Measurements from ENCODE around the gene ATG3. TPM values are rescaled to one million over a fixed set of nuclear protein-coding genes. Genes with fewer than 3 reads are reported as not detected.

The ATG3 gene
- total and polyA plus RNA-seq, 2 experiments from 2014 or later: 68.1 to 93.9 TPM

GRCh38 chr3:112583105-112583504, 21.3 kb upstream of the ATG3 start (continued):
- TF ChIP-seq, protein P1, sequence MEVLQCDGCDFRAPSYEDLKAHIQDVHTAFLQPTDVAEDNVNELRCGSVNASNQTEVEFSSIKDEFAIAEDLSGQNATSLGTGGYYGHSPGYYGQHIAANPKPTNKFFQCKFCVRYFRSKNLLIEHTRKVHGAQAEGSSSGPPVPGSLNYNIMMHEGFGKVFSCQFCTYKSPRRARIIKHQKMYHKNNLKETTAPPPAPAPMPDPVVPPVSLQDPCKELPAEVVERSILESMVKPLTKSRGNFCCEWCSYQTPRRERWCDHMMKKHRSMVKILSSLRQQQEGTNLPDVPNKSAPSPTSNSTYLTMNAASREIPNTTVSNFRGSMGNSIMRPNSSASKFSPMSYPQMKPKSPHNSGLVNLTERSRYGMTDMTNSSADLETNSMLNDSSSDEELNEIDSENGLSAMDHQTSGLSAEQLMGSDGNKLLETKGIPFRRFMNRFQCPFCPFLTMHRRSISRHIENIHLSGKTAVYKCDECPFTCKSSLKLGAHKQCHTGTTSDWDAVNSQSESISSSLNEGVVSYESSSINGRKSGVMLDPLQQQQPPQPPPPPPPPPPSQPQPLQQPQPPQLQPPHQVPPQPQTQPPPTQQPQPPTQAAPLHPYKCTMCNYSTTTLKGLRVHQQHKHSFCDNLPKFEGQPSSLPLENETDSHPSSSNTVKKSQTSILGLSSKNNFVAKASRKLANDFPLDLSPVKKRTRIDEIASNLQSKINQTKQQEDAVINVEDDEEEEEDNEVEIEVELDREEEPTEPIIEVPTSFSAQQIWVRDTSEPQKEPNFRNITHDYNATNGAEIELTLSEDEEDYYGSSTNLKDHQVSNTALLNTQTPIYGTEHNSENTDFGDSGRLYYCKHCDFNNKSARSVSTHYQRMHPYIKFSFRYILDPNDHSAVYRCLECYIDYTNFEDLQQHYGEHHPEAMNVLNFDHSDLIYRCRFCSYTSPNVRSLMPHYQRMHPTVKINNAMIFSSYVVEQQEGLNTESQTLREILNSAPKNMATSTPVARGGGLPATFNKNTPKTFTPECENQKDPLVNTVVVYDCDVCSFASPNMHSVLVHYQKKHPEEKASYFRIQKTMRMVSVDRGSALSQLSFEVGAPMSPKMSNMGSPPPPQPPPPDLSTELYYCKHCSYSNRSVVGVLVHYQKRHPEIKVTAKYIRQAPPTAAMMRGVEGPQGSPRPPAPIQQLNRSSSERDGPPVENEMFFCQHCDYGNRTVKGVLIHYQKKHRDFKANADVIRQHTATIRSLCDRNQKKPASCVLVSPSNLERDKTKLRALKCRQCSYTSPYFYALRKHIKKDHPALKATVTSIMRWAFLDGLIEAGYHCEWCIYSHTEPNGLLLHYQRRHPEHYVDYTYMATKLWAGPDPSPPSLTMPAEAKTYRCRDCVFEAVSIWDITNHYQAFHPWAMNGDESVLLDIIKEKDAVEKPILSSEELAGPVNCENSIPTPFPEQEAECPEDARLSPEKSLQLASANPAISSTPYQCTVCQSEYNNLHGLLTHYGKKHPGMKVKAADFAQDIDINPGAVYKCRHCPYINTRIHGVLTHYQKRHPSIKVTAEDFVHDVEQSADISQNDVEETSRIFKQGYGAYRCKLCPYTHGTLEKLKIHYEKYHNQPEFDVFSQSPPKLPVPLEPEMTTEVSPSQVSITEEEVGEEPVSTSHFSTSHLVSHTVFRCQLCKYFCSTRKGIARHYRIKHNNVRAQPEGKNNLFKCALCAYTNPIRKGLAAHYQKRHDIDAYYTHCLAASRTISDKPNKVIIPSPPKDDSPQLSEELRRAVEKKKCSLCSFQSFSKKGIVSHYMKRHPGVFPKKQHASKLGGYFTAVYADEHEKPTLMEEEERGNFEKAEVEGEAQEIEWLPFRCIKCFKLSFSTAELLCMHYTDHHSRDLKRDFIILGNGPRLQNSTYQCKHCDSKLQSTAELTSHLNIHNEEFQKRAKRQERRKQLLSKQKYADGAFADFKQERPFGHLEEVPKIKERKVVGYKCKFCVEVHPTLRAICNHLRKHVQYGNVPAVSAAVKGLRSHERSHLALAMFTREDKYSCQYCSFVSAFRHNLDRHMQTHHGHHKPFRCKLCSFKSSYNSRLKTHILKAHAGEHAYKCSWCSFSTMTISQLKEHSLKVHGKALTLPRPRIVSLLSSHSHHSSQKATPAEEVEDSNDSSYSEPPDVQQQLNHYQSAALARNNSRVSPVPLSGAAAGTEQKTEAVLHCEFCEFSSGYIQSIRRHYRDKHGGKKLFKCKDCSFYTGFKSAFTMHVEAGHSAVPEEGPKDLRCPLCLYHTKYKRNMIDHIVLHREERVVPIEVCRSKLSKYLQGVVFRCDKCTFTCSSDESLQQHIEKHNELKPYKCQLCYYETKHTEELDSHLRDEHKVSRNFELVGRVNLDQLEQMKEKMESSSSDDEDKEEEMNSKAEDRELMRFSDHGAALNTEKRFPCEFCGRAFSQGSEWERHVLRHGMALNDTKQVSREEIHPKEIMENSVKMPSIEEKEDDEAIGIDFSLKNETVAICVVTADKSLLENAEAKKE (CRISPR knock-in tag; IDR thresholded peaks at IDR 0.05): no peak
- TF ChIP-seq ZNF331 (CRISPR knock-in tag; IDR thresholded peaks at IDR 0.05; ENCODE audit: low read depth) (no peak), JUNB (IDR thresholded peaks at IDR 0.05; ENCODE audit: unreplicated experiment) (no peak), POLR2AphosphoS5 (IDR thresholded peaks at IDR 0.05; ENCODE audit: low read depth) (no peak)
- TF ChIP-seq, protein P2, sequence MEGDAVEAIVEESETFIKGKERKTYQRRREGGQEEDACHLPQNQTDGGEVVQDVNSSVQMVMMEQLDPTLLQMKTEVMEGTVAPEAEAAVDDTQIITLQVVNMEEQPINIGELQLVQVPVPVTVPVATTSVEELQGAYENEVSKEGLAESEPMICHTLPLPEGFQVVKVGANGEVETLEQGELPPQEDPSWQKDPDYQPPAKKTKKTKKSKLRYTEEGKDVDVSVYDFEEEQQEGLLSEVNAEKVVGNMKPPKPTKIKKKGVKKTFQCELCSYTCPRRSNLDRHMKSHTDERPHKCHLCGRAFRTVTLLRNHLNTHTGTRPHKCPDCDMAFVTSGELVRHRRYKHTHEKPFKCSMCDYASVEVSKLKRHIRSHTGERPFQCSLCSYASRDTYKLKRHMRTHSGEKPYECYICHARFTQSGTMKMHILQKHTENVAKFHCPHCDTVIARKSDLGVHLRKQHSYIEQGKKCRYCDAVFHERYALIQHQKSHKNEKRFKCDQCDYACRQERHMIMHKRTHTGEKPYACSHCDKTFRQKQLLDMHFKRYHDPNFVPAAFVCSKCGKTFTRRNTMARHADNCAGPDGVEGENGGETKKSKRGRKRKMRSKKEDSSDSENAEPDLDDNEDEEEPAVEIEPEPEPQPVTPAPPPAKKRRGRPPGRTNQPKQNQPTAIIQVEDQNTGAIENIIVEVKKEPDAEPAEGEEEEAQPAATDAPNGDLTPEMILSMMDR (conservative IDR thresholded peaks at IDR 0.05; ENCODE audit: low read depth in 2 of 2): no peak

DNA sequence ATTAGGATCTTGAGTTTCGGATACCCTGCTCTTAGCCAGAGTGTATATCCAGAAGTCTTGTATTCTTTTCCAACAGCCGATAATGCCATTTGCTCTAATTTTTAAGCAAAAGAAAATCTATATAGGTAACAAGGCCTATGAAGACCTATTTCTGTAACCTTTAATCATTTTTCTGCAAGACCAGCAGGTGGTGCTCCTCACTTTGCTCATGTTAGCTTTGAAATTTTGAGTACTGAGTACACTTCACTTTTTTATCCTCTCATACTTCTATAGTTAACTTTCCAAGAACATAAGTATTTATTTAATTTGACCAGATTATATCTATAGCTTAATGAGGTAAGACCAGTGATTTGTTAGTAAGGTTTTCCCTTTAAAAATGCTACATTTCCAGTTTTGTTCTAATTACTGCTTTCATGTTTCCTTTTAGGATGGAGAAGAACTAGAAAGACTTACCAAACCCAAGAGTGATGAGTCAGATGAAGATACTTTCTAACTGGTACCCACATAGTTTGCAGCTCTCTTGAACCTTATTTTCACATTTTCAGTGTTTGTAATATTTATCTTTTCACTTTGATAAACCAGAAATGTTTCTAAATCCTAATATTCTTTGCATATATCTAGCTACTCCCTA, 20.6 kb upstream of the ATG3 start:
- Histone ChIP-seq H3K4me2 (no peak overlapping the region), H3K4me3 (no peak overlapping the region), H3K36me3 (ENCODE audit: insufficient read depth) (no peaks in the 10 kb centered on the region), H2AFZ (no peak overlapping the region), H3F3A (replicated peaks; ENCODE audit: low read depth) (no peaks in the 10 kb centered on the region), H3K79me2 (replicated peaks; ENCODE audit: insufficient read depth) (no peaks in the 10 kb centered on the region), H3K4me1 (ENCODE audit: insufficient read depth) (peaks cover 20% of the 10 kb centered on the region), H3K27me3 (ENCODE audit: insufficient read depth) (no peaks in the 10 kb centered on the region), H3K27ac (ENCODE audit: low read depth) (no peak overlapping the region), H3K9me2 (ENCODE audit: insufficient read depth) (no peaks in the 10 kb centered on the region), H4K20me1 (replicated peaks; ENCODE audit: insufficient read depth) (no peaks in the 10 kb centered on the region)
- Mint-ChIP-seq H3K27ac (no peak overlapping the region), H3K4me3 (no peak overlapping the region), H3K9me3 (no peaks in the 10 kb centered on the region), H3K4me1 (peaks cover 12% of the 10 kb centered on the region; the same call in 2 of the 3 replicates), H3K36me3 (ENCODE audit: low read depth) (peaks cover 17% of the 10 kb centered on the region; the same call in 2 of the 3 replicates), H3K27me3 (ENCODE audit: insufficient read depth, low read depth, poor library complexity) (no peaks in the 10 kb centered on the region)
- ATAC-seq (peak; percentile 38; the same call in 2 of the 3 replicates), DNase-seq (ENCODE audit: low spot score) (peak; percentile 60)
- TF ChIP-seq, protein P2 (conservative IDR thresholded peaks at IDR 0.05; ENCODE audit: low read depth in 2 of 2): peak; percentile 76 to 85
- TF ChIP-seq ZNF114 (CRISPR knock-in tag; IDR thresholded peaks at IDR 0.05) (no peak), JUNB (IDR thresholded peaks at IDR 0.05; ENCODE audit: unreplicated experiment) (no peak), EZH2 (IDR thresholded peaks at IDR 0.05; ENCODE audit: low read depth, unreplicated experiment) (no peak)

All from GM23338 (cell line).